ENCODE data around the gene SP100. TPM values are rescaled to one million over a fixed set of nuclear protein-coding genes. Genes with fewer than 3 reads are reported as not detected.

SP100 gene
- polyA plus RNA-seq, 4 donors: 27.1 to 36.6 (median 30.6) TPM

- no peak for DNase-seq (ENCODE audit: low read depth in 4 of 4, low spot score in 3 of 4)
Measured at GRCh38 chr2:230521386-230521785, 105.4 kb downstream of the SP100 start.

- DNase-seq (ENCODE audit: low read depth in 4 of 4, low spot score in 3 of 4): no peak
Measured at GRCh38 chr2:230525682-230526081, 109.7 kb downstream of the SP100 start.

- DNase-seq (ENCODE audit: low read depth in 4 of 4, low spot score in 3 of 4): no peak
Measured at GRCh38 chr2:230537531-230537976, 121.6 kb downstream of the SP100 start.

GRCh38 chr2:230540332-230540731 is 124.3 kb downstream of the SP100 start:
- no peak for DNase-seq (ENCODE audit: low read depth in 4 of 4, low spot score in 3 of 4)

- DNase-seq (ENCODE audit: low read depth in 4 of 4, low spot score in 3 of 4): no peak
Measured at GRCh38 chr2:230541934-230542380, 126.0 kb downstream of the SP100 start.

- DNase-seq (ENCODE audit: low read depth in 4 of 4, low spot score in 3 of 4): no peak
Measured at GRCh38 chr2:230542751-230543150, 126.8 kb downstream of the SP100 start.

- DNase-seq (ENCODE audit: low read depth in 4 of 4, low spot score in 3 of 4): no peak
Measured at GRCh38 chr2:230552181-230552580, 136.2 kb downstream of the SP100 start.

- DNase-seq (ENCODE audit: low read depth in 4 of 4, low spot score in 3 of 4): no peak
Measured at GRCh38 chr2:230557065-230557464, 141.1 kb downstream of the SP100 start.

- DNase-seq (ENCODE audit: low read depth in 4 of 4, low spot score in 3 of 4): no peak
Measured at GRCh38 chr2:230564805-230565779, 149.1 kb downstream of the SP100 start.

- DNase-seq (ENCODE audit: low read depth in 4 of 4, low spot score in 3 of 4): no peak
Measured at GRCh38 chr2:230569298-230569697, 153.3 kb downstream of the SP100 start.

GRCh38 chr2:230570987-230571386 is 155.0 kb downstream of the SP100 start:
- DNase-seq (ENCODE audit: low read depth in 4 of 4, low spot score in 3 of 4): no peak

GRCh38 chr2:230575642-230576324 is 159.8 kb downstream of the SP100 start:
- DNase-seq (ENCODE audit: low read depth in 4 of 4, low spot score in 3 of 4): no peak

GRCh38 chr2:230577114-230577513 is 161.1 kb downstream of the SP100 start:
- DNase-seq (ENCODE audit: low read depth in 4 of 4, low spot score in 3 of 4): no peak

- no peak for DNase-seq (ENCODE audit: low read depth in 4 of 4, low spot score in 3 of 4)
Measured at GRCh38 chr2:230578106-230578505, 162.1 kb downstream of the SP100 start.

- DNase-seq (ENCODE audit: low read depth in 4 of 4, low spot score in 3 of 4): no peak
Measured at GRCh38 chr2:230582851-230583283, 166.9 kb downstream of the SP100 start.

- DNase-seq (ENCODE audit: low read depth in 4 of 4, low spot score in 3 of 4): no peak
Measured at GRCh38 chr2:230583581-230583980, 167.6 kb downstream of the SP100 start.

GRCh38 chr2:230586328-230586982 is 170.5 kb downstream of the SP100 start:
- DNase-seq (ENCODE audit: low read depth in 4 of 4, low spot score in 3 of 4): no peak

- DNase-seq (ENCODE audit: low read depth in 4 of 4, low spot score in 3 of 4): no peak
Measured at GRCh38 chr2:230589025-230589424, 173.0 kb downstream of the SP100 start.

- no peak for DNase-seq (ENCODE audit: low read depth in 4 of 4, low spot score in 3 of 4)
Measured at GRCh38 chr2:230589497-230590015, 173.6 kb downstream of the SP100 start.

- no peak for DNase-seq (ENCODE audit: low read depth in 4 of 4, low spot score in 3 of 4)
Measured at GRCh38 chr2:230590333-230590732, 174.3 kb downstream of the SP100 start.

GRCh38 chr2:230591850-230592249 is 175.8 kb downstream of the SP100 start:
- no peak for DNase-seq (ENCODE audit: low read depth in 4 of 4, low spot score in 3 of 4)
